ENCODE results near the gene SOD3.

Gene SOD3

GRCh38 chr4:24775032-24775605 is 20.3 kb upstream of the SOD3 start:
- DNase-seq (ENCODE audit: low spot score) = no peak

GRCh38 chr4:24775750-24776149 is 19.6 kb upstream of the SOD3 start:
- DNase-seq (ENCODE audit: low spot score) = no peak

GRCh38 chr4:24777536-24778463 is 17.6 kb upstream of the SOD3 start:
- DNase-seq (ENCODE audit: low spot score) = no peak

- DNase-seq (ENCODE audit: low spot score) = peak; percentile 88
Observed at GRCh38 chr4:24778464-24779225, 16.7 kb upstream of the SOD3 start.

DNA sequence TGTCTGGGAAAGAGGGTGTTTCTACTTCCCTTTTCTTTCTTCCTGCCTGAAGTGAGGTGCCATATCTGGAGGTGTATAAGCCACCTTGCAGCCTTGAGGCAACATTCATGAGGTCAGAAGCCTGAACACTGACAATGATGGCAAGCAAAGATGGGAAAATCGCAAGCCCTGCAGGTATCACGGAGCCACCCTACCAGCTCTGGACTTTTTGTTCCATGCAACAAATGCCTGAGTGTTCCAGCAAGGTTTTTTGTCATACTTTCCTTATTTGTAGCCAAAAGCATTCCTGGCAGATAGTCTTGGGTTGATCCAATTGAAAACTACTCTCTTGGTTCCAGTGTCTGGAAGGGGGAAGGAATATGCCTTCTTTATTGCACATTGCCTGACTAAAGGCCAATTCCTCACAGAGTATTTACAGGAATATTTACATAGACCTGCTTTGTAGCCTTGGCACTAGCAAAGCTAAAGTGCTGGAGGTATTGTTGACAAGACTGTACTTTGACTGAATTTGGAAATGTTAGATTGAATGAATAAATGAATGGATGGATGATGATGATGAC is 14.4 kb upstream of the SOD3 start:
- DNase-seq (ENCODE audit: low spot score) = no peak

- no peak for DNase-seq (ENCODE audit: low spot score)
Observed at GRCh38 chr4:24781999-24782745, 13.2 kb upstream of the SOD3 start.

- no peak for DNase-seq (ENCODE audit: low spot score)
Observed at GRCh38 chr4:24783506-24783905, 11.9 kb upstream of the SOD3 start.

DNA sequence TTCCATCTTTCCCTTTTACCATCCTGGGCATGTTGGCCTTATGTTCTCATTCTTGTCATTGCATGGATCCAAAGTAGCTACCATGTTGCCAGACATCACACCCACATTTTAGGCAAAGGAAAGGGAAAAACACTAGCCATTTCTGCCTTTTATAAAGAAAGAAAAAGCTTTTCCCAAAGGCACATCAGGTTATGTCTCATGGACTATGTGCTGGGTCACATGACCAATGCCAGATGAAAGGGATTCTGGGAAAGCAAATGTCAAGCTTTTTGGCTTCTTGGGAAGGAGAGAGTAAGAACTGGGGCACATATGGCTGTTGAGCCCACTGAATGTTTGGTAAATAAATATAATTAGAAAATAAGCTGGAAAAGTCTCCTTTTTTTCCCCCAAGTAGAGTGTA is 4.3 kb upstream of the SOD3 start:
- DNase-seq (ENCODE audit: low spot score) = no peak

- no peak for DNase-seq (ENCODE audit: low spot score)
Observed at GRCh38 chr4:24792552-24792951, 2.8 kb upstream of the SOD3 start.

GRCh38 chr4:24793219-24794005 is 2.0 kb upstream of the SOD3 start:
- no peak for DNase-seq (ENCODE audit: low spot score)

DNA sequence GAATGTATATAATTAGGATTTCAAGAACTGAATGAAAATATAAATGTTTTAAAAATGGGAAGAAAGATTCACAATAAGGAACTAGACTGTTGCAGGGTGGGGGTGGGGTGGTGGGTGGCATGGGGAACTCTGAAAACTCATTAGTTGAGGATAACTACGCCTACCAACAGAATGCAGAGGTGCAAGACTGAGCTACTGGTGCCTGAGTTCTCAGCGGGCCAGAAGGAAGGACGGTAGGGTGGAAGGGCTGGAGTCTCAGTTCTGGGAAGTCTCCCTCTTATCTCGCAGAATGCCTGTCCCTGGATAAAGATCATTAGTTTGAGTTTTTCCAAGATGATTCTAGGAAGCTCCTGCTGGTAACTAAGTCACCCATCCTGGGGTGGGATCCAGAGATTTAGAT is 1.3 kb upstream of the SOD3 start:
- DNase-seq (ENCODE audit: low spot score) = no peak

GRCh38 chr4:24794480-24794879 is 893 bp upstream of the SOD3 start:
- peak; percentile 61 for DNase-seq (ENCODE audit: low spot score)

DNA sequence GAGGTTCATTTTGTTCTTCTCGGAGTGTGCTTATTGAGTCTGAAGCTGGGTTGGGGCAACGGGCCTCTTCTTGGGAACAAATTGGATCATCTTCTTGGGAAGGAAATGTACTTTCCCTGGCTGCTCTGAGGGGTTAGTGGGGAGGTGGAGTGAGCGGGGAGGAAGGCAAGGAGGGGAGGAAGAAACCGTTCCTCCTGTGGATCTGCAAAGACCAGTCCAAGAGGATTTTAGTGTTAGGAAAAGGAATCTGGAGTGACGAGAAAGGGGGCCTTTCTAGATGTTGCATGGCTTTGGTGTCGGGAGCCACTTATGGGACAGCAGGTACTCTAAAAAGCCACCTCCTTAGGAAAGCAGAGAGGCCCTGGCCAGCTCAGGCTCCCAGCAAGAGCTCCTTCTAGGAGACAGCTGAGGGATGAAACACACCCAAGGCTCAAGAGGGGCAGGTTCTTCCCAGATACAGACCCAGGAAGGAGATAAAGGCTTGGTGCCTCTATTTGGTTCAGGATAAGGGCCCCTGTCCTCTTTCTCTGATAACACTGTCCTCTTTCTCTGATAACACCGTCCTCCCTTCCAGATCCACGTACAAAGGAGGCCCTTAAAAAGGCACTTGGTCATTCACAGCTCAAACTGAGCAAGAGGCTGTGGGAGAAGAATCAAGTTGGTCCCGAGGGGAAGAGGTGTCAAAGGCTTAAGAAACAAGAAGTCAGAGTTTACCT is 451 bp downstream of the SOD3 start:
- DNase-seq (ENCODE audit: low spot score) = no peak

GRCh38 chr4:24796620-24797019 is 1.2 kb downstream of the SOD3 start:
- DNase-seq (ENCODE audit: low spot score) = no peak

GRCh38 chr4:24798036-24798610 is 2.8 kb downstream of the SOD3 start:
- DNase-seq (ENCODE audit: low spot score) = no peak

DNA sequence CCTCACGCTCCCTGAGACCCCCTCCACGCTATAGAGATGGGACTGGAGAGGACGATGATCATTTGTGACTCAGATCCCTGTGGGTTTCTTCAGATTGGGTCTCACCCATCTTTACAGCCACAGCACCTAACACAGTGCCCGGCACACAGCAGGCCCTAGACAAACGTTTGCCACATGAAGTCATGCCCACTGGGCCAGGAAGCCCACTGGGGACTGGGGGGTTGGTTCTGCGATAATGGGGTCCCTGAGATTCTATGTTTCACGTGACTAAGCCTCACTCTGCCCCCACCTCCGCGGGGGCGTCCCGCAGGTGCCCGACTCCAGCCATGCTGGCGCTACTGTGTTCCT is 3.8 kb downstream of the SOD3 start:
- no peak for DNase-seq (ENCODE audit: low spot score)

DNA sequence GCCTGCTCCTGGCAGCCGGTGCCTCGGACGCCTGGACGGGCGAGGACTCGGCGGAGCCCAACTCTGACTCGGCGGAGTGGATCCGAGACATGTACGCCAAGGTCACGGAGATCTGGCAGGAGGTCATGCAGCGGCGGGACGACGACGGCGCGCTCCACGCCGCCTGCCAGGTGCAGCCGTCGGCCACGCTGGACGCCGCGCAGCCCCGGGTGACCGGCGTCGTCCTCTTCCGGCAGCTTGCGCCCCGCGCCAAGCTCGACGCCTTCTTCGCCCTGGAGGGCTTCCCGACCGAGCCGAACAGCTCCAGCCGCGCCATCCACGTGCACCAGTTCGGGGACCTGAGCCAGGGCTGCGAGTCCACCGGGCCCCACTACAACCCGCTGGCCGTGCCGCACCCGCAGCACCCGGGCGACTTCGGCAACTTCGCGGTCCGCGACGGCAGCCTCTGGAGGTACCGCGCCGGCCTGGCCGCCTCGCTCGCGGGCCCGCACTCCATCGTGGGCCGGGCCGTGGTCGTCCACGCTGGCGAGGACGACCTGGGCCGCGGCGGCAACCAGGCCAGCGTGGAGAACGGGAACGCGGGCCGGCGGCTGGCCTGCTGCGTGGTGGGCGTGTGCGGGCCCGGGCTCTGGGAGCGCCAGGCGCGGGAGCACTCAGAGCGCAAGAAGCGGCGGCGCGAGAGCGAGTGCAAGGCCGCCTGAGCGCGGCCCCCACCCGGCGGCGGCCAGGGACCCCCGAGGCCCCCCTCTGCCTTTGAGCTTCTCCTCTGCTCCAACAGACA is 4.4 kb downstream of the SOD3 start:
- DNase-seq (ENCODE audit: low spot score) = no peak

- no peak for DNase-seq (ENCODE audit: low spot score)
Observed at GRCh38 chr4:24800325-24800895, 5.0 kb downstream of the SOD3 start.
